HG03175 (cell line): ENCODE results near the gene NTSR1.

ENCODE experiments used
- ATAC-seq: cut with Tn5 transposase; IDR thresholded peaks from one replicate; pipeline ENCODE4 v1.9.1; 2021; ENCODE audit warnings: mild to moderate bottlenecking, moderate library complexity; ENCODE audit not compliant: unreplicated experiment

NTSR1 gene

GRCh38 chr20:62706857-62707256 is 1.8 kb upstream of the NTSR1 start:
- no peak for ATAC-seq

- ATAC-seq = no peak
Observed at GRCh38 chr20:62707276-62707920, 1.2 kb upstream of the NTSR1 start.

GRCh38 chr20:62707921-62708521 is 615 bp upstream of the NTSR1 start:
- ATAC-seq = no peak

- ATAC-seq = no peak
Observed at GRCh38 chr20:62709537-62709905, 885 bp downstream of the NTSR1 start.

- no peak for ATAC-seq
Observed at GRCh38 chr20:62710221-62710885, 1.7 kb downstream of the NTSR1 start.

GRCh38 chr20:62710886-62711702 is 2.5 kb downstream of the NTSR1 start:
- no peak for ATAC-seq

- ATAC-seq = no peak
Observed at GRCh38 chr20:62711703-62712101, 3.1 kb downstream of the NTSR1 start.

GRCh38 chr20:62712606-62713005 is 4.0 kb downstream of the NTSR1 start:
- ATAC-seq = no peak

- ATAC-seq = no peak
Observed at GRCh38 chr20:62714006-62714405, 5.4 kb downstream of the NTSR1 start.

- ATAC-seq = no peak
Observed at GRCh38 chr20:62714799-62715198, 6.2 kb downstream of the NTSR1 start.

- no peak for ATAC-seq
Observed at GRCh38 chr20:62715201-62715600, 6.6 kb downstream of the NTSR1 start.

- no peak for ATAC-seq
Observed at GRCh38 chr20:62716198-62716940, 7.7 kb downstream of the NTSR1 start.

GRCh38 chr20:62716941-62717310 is 8.3 kb downstream of the NTSR1 start:
- ATAC-seq = no peak

GRCh38 chr20:62717933-62718332 is 9.3 kb downstream of the NTSR1 start:
- ATAC-seq = no peak

- no peak for ATAC-seq
Observed at GRCh38 chr20:62718546-62718945, 9.9 kb downstream of the NTSR1 start.

- no peak for ATAC-seq
Observed at GRCh38 chr20:62719250-62719935, 10.8 kb downstream of the NTSR1 start.

GRCh38 chr20:62721511-62722370 is 13.1 kb downstream of the NTSR1 start:
- ATAC-seq = no peak

GRCh38 chr20:62722627-62723026 is 14.0 kb downstream of the NTSR1 start:
- no peak for ATAC-seq

- ATAC-seq = no peak
Observed at GRCh38 chr20:62723351-62723750, 14.7 kb downstream of the NTSR1 start.
